Measurements from ENCODE around the gene CMTR1. TPM values are rescaled to one million over a fixed set of nuclear protein-coding genes. Genes with fewer than 3 reads are reported as not detected.

CMTR1 gene
- total and polyA plus RNA-seq, 10 of the 15 experiments (the other 5 are each of a cell fraction or from before 2014, with no cell fraction given): 2.7 to 67.0 (median 46.2) TPM

- intact Hi-C loops (cut with micrococcal nuclease; ENCODE audit: unreplicated experiment): loop anchor here (5.0 kb wide), 1 partner anchor 105 kb away; no protein-coding TSS in a partner anchor
- Histone ChIP-seq H3K9me3 (replicated peaks; ENCODE audit: control insufficient read depth, insufficient read depth, low read length) (no peaks in the 10 kb centered on the region), H2AFZ (ENCODE audit: control insufficient read depth, low read depth, low read length) (no peak overlapping the region), H3K4me3 (no peak overlapping the region), H3K27me3 (replicated peaks in 1 of 2; ENCODE audit: control insufficient read depth in 2 of 2, insufficient read depth in 2 of 2, low read length in 1 of 2) (no peaks in the 10 kb centered on the region), H3K9ac (ENCODE audit: control insufficient read depth, insufficient read depth, low read length) (no peak overlapping the region), H3K36me3 (ENCODE audit: control insufficient read depth in 2 of 2, insufficient read depth in 2 of 2, low read length in 1 of 2) (peaks cover 10 to 20% of the 10 kb centered on the region in 2 experiments), H3K4me2 (ENCODE audit: control insufficient read depth, insufficient read depth) (no peak overlapping the region), H3K79me2 (ENCODE audit: control insufficient read depth, insufficient read depth, low read length) (peaks cover 21% of the 10 kb centered on the region), H3K4me1 (ENCODE audit: control insufficient read depth, insufficient read depth, low read length) (peaks cover 43% of the 10 kb centered on the region), H4K20me1 (ENCODE audit: control insufficient read depth, insufficient read depth) (no peaks in the 10 kb centered on the region), H3K27ac (ENCODE audit: control insufficient read depth, insufficient read depth) (no peak overlapping the region; the same call in 1 of the 2 replicates)
- no TSS peak for BruUV-seq (replicated peaks)
- ChIA-PET SMC1A (ENCODE audit: uncharacterized antibody, unreplicated experiment) (interaction anchor here (0.5 to 7.0 kb wide), 10 partner anchors 14 to 76 kb away, joined by 3 to 92 read pairs (median 4); no protein-coding TSS in a partner anchor), RAD21 (ENCODE audit: unreplicated experiment) (interaction anchor here (1.0 to 2.1 kb wide), 6 partner anchors 15 to 80 kb away, joined by 5 to 16 read pairs (median 6); no protein-coding TSS in a partner anchor), POLR2A (interaction anchor here (1.2 to 2.3 kb wide), 3 partner anchors 29 to 75 kb away, joined by 3 to 6 read pairs (median 4); no protein-coding TSS in a partner anchor), CTCF (interaction anchor here (0.5 to 7.8 kb wide), 8 partner anchors 48 to 204 kb away, joined by 3 to 97 read pairs (median 6); no protein-coding TSS in a partner anchor)
- 79% methylated on average over 9 of the region's 9 CpGs for WGBS (ENCODE audit: insufficient coverage, insufficient replicate concordance, low lambda C conversion rate, missing lambda C conversion rate)
- ATAC-seq: no peak
- in situ Hi-C loops (cut with MboI): no loop called here
- TF ChIP-seq ZNF622 (IDR thresholded peaks at IDR 0.05) (no peak), RFX5 (IDR thresholded peaks at IDR 0.05; ENCODE audit: low read depth, low read length) (no peak), PAX5 (IDR thresholded peaks at IDR 0.05; ENCODE audit: borderline replicate concordance, low read depth, low read length) (no peak), LARP7 (IDR thresholded peaks at IDR 0.05) (no peak), GABPA (IDR thresholded peaks at IDR 0.05; ENCODE audit: low read depth) (no peak), MEF2B (IDR thresholded peaks at IDR 0.05; ENCODE audit: partially characterized antibody, poor library complexity, severe bottlenecking) (no peak), SIX5 (IDR thresholded peaks at IDR 0.05; ENCODE audit: low read depth, low read length, severe bottlenecking) (no peak), NFYB (IDR thresholded peaks at IDR 0.05; ENCODE audit: insufficient read depth, low read depth, low read length) (no peak)
- no peak for DNase-seq (ENCODE audit: low read depth, low spot score)
- FAIRE-seq: no peak
Measured at GRCh38 chr6:37487591-37488380, 54.8 kb downstream of the CMTR1 start.

Data from GM12878 (cell line).